Spleen (tissue), 11 donors: ENCODE data around the gene THRA. TPM values are rescaled to one million over a fixed set of nuclear protein-coding genes. Genes with fewer than 3 reads are reported as not detected.

Experiments used
- DNase-seq: peaks from one replicate; pipeline ENCODE4 v3.0.0-alpha.2; 2020
- H3K27ac ChIP-seq, 8 donors: fragments of 200-600 bp; sonication (generic) in 7 of 8; 1 replicate in 4 of 8; 2 replicates in 4 of 8; pipeline versions ENCODE4 v1.5.0 to v1.8.0; 2016 to 2021; ENCODE audit warnings: inconsistent platforms in 4 of 8, mild to moderate bottlenecking in 4 of 8, moderate library complexity in 1 of 8
- H3K27me3 ChIP-seq, 7 donors: fragments of 200-600 bp; sonication (generic) in 6 of 7; replicated peaks in 1 of 7; 1 replicate in 4 of 7; 2 replicates in 3 of 7; pipeline versions ENCODE4 v1.5.0 to v1.8.0; 2016 to 2021; ENCODE audit warnings: inconsistent platforms in 3 of 7, mild to moderate bottlenecking in 1 of 7
- H3K36me3 ChIP-seq, 6 donors: fragments of 200-600 bp; sonication (generic) in 5 of 6; 1 replicate in 4 of 6; 2 replicates in 2 of 6; pipeline versions ENCODE4 v1.5.0 to v1.8.0; 2016 to 2021; ENCODE audit warnings: inconsistent platforms in 2 of 6
- H3K4me1 ChIP-seq, 6 donors: fragments of 200-600 bp; sonication (generic) in 5 of 6; 1 replicate in 3 of 6; 2 replicates in 3 of 6; pipeline versions ENCODE4 v1.5.0 to v1.8.0; 2016 to 2021; ENCODE audit warnings: inconsistent platforms in 3 of 6
- H3K4me3 ChIP-seq, 8 donors: fragments of 200-600 bp; sonication (generic) in 7 of 8; 1 replicate in 4 of 8; 2 replicates in 4 of 8; pipeline versions ENCODE4 v1.5.0 to v1.8.0; 2016 to 2021; ENCODE audit warnings: inconsistent platforms in 4 of 8, mild to moderate bottlenecking in 4 of 8, moderate library complexity in 2 of 8
- H3K9me3 ChIP-seq, 8 donors: fragments of 200-600 bp; sonication (generic) in 7 of 8; 1 replicate in 4 of 8; 2 replicates in 4 of 8; pipeline versions ENCODE4 v1.5.0 to v1.8.0; 2016 to 2021; ENCODE audit warnings: inconsistent platforms in 4 of 8
- CTCF ChIP-seq, 11 experiments: fragments of 200-600 bp in 7 of 11; fragments of 450-650 bp in 4 of 11; sonication (generic) in 4 of 11; IDR thresholded peaks in 8 of 11; conservative IDR thresholded peaks in 3 of 11; 1 replicate in 7 of 11; 2 replicates in 4 of 11; pipeline versions ENCODE4 v1.4.0 to v1.8.0; 2016 to 2021; ENCODE audit warnings: antibody characterized with exemption in 11 of 11, inconsistent platforms in 4 of 11, mild to moderate bottlenecking in 1 of 11
- POLR2A ChIP-seq, 3 donors: fragments of 450-650 bp; IDR thresholded peaks; one replicate each; pipeline ENCODE4 v1.5.1; 2017; ENCODE audit warnings: antibody characterized with exemption in 3 of 3, mild to moderate bottlenecking in 1 of 3
- POLR2AphosphoS5 ChIP-seq, 3 donors: sonication (generic); formaldehyde crosslinking; IDR thresholded peaks; one replicate each; pipeline ENCODE4 v1.5.1; 2017; ENCODE audit warnings: antibody characterized with exemption in 3 of 3
- WGBS, 5 donors: extraction: QIAGEN DNeasy Blood & Tissue Kit in 3 of 5; methylation state at CpG; one replicate each; pipeline versions ENCODE4 v1.1.5 to v1.1.7; 2013 to 2018; 5-methylcytosine and 5-hydroxymethylcytosine counted together
- intact Hi-C: fragments of 100-400 bp; cut with DNase I; formaldehyde crosslinking; loops from one replicate; pipeline ENCODE4 v1.15.0; 2023; ENCODE audit warnings: low total_unique reads
- polyA plus RNA-seq, 3 donors: library from polyadenylated mRNA; stranded (reverse); fragments of 200-250 nt; gene quantifications; one replicate each; pipeline ENCODE4 v1.2.1, GENCODE V29; 2013
- total RNA-seq, 7 donors: library from RNA; depleted of rRNA in 3 of 7; stranded (reverse); fragments of >200 nt in 3 of 7; fragmentation: NEBNext Ultra II Directional in 4 of 7; extraction: Animal tissue kit (Norgen Biotek cat#: 25700) in 4 of 7; gene quantifications; one replicate each; pipeline versions ENCODE4 v1.1.0 to v1.2.1, GENCODE V29; 2016 to 2021
- donor health status: healthy with polysubstance abuse.
- donor health status: DM: no; HTN: no; CAD: no; lungs with moderate emphysema.
- donor health status: DM: no; HTN: no; CAD: no.
- donor health status: Bipolar disorder and iron deficiency.
- donor health status: healthy.
- donor health status: DM: no; HTN: no; CAD: no.
- donor health status: DM: yes; HTN: yes; CAD: no.

THRA gene
- total and polyA plus RNA-seq, 10 donors = 3.9 to 36.1 (median 16.9) TPM

GRCh38 chr17:40113110-40113906, 50.5 kb downstream of the THRA start:
- intact Hi-C loops = no loop called here
- peaks cover 42 to 66% (median 57%) of the 10 kb centered on the region in 6 donors for H3K4me1 ChIP-seq
- WGBS, 5 donors = 1% methylated on average over 17 of the region's 17 CpGs

DNA sequence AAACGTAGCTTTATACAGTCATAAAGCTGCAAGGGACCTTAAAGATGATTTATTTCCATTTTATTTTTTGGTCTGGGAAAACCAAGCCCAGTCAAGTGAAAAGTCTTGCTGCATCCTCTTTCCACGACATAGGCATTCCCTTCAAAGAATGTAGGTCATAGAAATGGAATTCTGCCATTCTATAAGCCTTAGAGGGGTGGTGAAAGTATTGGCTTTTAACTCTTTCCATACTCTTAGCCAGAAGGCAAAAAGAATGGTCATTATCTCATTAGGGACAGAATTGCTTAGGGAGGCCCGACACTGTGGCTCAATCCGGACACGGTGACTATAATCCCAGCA, 51.1 kb downstream of the THRA start:
- no peak for TF ChIP-seq POLR2AphosphoS5 (IDR thresholded peaks at IDR 0.05)
- no peak for TF ChIP-seq POLR2A (IDR thresholded peaks at IDR 0.05)
- no peak for TF ChIP-seq CTCF (IDR thresholded peaks at IDR 0.05 in 8 of 11, conservative IDR thresholded peaks at IDR 0.05 in 3 of 11)
- no peaks in the 10 kb centered on the region for H3K9me3 ChIP-seq
- peaks cover 36 to 66% (median 53%) of the 10 kb centered on the region in 6 donors for H3K4me1 ChIP-seq
- peak overlapping the region in 4 of 8 donors; percentile 45 to 71 (median 50) for H3K4me3 ChIP-seq
- intact Hi-C loops = no loop called here
- H3K36me3 ChIP-seq = no peaks in the 10 kb centered on the region
- H3K27me3 ChIP-seq = no peaks in the 10 kb centered on the region
- WGBS, 5 donors = 44 to 63% (median 58%) methylated on average over 5 of the region's 5 CpGs
- DNase-seq = no peak
- peak overlapping the region; percentile 78 to 91 (median 86) for H3K27ac ChIP-seq

More at GRCh38 chr17:40113110-40113906, 50.5 kb downstream of the THRA start:
- TF ChIP-seq CTCF (IDR thresholded peaks at IDR 0.05 in 8 of 11, conservative IDR thresholded peaks at IDR 0.05 in 3 of 11) = peak; percentile 89 to 99 (median 97)
- TF ChIP-seq POLR2A (IDR thresholded peaks at IDR 0.05) = no peak
- TF ChIP-seq POLR2AphosphoS5 (IDR thresholded peaks at IDR 0.05) = peak; percentile 59 to 92 (median 86)
- Histone ChIP-seq H3K4me3 (peak overlapping the region; percentile 20 to 71 (median 48)), H3K9me3 (no peaks in the 10 kb centered on the region), H3K27ac (peak overlapping the region; percentile 78 to 91 (median 86)), H3K36me3 (no peaks in the 10 kb centered on the region), H3K27me3 (no peaks in the 10 kb centered on the region)
- peak; percentile 96 for DNase-seq

DNA sequence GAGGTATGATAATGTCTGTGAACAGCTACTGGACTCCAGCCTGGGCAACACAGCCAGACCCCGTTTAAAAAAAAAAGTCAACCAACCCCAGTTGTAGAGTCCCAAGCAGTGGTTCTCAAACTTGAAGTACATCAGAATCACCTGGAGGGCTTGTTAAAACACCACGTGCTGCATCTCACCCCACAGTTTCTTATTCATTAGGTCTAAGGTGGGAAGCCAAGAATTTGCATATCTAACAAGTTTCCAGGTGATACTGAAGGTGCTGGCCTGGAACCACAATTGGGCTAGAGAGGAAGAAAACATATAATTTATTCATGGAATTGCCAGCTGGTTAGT, 52.3 kb downstream of the THRA start:
- no peak overlapping the region for H3K27ac ChIP-seq
- H3K4me3 ChIP-seq = no peak overlapping the region
- TF ChIP-seq POLR2A (IDR thresholded peaks at IDR 0.05) = no peak
- TF ChIP-seq CTCF (IDR thresholded peaks at IDR 0.05 in 8 of 11, conservative IDR thresholded peaks at IDR 0.05 in 3 of 11) = no peak
- TF ChIP-seq POLR2AphosphoS5 (IDR thresholded peaks at IDR 0.05) = no peak
- no peaks in the 10 kb centered on the region for H3K9me3 ChIP-seq
- H3K27me3 ChIP-seq = no peaks in the 10 kb centered on the region
- no peak for DNase-seq
- intact Hi-C loops = no loop called here
- H3K36me3 ChIP-seq = no peaks in the 10 kb centered on the region
- H3K4me1 ChIP-seq = peaks cover 29 to 64% (median 41%) of the 10 kb centered on the region in 6 donors
- WGBS, 5 donors = 69 to 81% (median 74%) methylated on average over 2 of the region's 2 CpGs
